Measurements from ENCODE around the gene NDUFS8. TPM values are rescaled to one million over a fixed set of nuclear protein-coding genes. Genes with fewer than 3 reads are reported as not detected.

Gene NDUFS8
- 307 to 381 TPM (median 350 TPM) in 5 replicates for total RNA-seq (2022; extraction: Qiagen RNA extraction; ENCODE audit: low read depth)

DNA sequence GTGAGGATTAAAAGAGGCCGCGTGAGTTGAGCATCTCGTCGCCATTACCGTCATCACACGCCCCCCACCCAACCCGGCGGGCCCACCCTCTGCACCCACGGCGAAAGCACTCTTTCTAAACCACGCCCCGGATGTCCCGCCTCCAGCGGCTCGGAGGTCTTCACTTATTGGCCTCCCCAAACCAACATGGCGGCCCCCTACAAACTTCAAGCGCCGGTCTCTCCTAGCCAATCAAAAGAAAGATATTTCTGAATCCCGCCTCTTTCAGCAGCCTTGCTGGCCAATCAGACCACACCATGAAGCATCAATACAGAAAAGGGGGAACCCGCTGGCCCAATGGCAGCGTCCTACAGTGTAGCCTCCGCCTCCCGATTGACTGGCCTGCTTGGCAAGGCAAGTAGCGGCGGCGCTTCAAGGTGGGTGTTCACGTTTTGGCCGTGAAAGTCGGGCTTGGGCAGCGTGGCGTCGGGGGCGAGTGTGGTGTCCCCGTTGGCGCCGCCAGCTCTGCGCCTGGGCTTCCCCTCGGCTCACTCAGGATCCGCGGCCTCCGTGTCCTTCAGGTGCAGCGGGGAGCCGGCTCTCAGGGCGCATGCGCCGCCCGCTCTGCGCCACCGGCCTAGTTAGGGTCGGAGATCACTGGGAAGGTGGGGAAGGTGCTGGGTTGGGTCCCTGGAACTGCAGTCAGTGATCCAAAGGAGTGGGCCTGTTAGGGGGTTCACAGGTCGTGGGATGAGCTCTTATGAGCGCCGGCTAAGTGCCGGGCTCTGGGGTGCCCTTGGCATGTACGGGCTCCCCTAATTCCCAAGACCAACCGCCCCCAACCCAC, at the start of gene NDUFS8:
NDUFS8 (plus strand) TSS at position 364 of the 826 bp plus-strand sequence. CDS start 1,471 bp downstream, outside the sequence.

DNA sequence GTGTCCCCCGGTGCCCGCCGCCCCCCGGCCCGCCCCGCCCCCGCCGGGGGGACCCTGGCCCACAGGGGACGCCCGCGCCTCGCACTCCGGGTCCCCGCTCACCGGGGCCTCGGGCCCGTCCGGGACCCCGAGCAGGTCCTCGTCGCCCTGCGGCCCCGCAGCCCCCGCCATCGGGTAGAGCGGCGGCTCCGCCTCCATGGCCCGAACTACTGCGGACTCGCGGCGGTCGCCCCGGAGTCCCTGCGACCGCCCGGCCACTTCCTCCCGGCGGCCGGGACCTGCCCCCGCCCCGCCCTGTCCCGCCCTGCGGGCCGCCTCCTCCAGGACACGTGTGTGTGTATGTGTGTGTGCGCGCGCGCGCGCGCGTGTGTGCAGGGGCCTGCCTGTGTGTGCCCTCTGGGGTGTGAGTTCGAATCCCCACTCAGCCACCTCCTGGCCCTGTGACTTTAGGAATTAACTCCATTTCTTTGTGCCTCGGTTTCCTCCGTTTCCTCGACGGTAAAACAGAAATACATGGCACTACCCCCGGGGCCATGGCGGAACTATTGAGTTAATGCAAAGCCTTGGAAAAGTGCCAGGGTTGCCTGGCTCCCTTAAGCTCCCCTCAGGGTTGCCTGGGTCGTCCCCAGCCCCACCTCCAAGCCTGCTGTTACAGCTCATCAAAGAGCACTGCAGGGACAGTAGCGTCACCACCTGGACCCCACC, 26.5 kb upstream of the NDUFS8 start, which contains the start of gene UNC93B1:
UNC93B1 (minus strand) TSS at position 252 of the 705 bp plus-strand sequence; CDS start at position 198, 54 bp downstream.

DNA sequence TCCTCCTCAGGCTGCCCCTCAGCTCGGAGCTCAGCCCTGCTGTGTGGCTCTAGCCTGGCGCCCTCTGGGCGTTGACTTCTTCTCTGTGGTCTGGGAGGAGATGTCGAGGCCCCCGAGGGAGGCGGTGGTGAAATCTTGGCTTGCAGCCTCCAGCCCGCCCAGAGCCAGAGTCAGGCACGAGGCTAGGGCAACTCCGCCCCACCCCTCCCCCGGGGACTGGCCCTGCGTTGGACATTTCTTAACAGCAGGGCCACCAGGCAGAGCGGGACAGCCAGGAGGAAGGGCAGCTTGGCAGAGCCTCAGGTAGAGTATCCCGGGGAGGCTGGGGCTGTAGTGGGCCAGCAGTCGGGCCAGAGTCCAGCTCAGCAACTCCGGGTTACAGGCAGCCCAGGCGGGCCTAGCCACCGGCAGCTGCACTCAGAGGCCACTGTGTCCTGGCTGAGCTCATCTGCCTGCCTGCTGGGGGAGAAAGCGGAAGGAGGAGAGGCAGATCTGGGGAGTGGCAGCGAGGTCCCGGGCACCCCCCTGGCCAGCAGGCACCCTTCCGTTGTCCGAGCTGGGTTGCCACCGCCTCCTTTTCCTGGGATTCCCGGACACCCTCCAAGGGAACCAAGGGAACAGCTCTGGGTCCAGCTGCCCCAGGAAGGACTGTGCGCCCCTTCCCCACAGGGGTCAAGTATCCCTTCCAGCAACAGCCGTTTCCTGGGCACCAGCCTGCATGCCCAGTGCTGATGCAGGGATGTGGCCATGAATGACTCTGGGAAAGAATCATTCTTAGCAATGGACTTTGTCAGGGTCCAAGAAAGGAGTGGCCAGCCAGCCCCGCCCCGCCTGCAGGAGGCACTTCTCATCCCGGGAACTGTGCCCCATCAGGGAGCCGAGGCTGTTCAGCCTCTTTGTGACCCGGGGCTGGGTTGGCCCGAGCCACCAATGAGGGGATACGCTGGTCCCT, 20.1 kb upstream of the NDUFS8 start, which contains the start of gene ALDH3B1:
ALDH3B1 (plus strand) TSS at position 238 of the 952 bp plus-strand sequence. CDS start 4,971 bp downstream, outside the sequence.

DNA sequence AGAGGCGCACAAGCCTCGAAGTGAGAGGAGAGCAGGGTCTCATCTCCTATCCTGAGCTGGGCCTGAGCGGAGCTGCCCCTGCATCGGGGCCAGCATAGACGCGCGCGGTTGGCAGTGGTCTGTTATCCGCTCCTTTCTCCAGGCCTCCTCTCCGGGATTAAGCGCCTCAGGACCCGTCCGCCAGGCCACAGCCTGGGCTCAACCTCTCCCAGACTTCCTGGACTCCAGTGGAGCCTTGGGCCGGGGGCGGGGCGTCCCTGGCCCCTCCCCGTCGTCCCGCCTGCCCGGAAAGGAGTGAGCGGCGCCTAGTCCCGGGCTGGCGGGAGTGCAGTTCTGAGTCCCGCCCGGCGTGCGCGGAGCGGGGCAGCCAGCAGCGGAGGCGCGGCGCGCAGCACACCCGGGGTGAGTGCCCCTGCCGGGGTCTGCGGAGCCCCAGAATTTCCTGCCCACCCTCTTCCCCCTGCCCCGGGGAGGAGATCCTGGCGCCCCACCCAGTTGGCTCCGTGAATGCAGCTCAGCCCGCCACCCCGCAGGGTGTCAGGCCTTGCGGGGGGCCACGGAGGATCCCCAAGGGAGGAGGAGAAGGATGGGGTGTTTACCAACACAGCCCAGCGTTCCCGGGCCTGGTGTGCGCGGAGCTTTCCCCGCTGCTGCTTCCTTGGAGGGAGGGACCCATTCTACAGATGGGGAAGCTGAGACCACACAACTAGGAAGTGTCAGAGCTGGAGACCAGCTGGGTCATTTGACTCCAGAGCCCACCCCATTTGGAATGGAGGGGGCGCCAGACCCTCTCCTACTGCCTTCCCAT, 8.4 kb downstream of the NDUFS8 start, which contains the start of gene TCIRG1:
TCIRG1 (plus strand) TSS at position 308 of the 808 bp plus-strand sequence. CDS start 2,247 bp downstream, outside the sequence.

Other genes with a start within 250 kb of the NDUFS8 start
- gene UNC93B1, start 26.6 kb upstream of the NDUFS8 start, total RNA-seq (2022; extraction: Qiagen RNA extraction; ENCODE audit: low read depth): 55.5 to 79.3 TPM (median 68.3 TPM) in 5 replicates
- 117 to 131 TPM (median 121 TPM) in 5 replicates for gene ALDH3B1, start 20.4 kb upstream of the NDUFS8 start, total RNA-seq (2022; extraction: Qiagen RNA extraction; ENCODE audit: low read depth)
- 77.5 to 174 TPM (median 144 TPM) in 5 replicates for gene TCIRG1, start 8.3 kb downstream of the NDUFS8 start, total RNA-seq (2022; extraction: Qiagen RNA extraction; ENCODE audit: low read depth)
- gene CHKA, start 90.7 kb downstream of the NDUFS8 start, total RNA-seq (2022; extraction: Qiagen RNA extraction; ENCODE audit: low read depth): 25.6 to 29.4 TPM (median 26.3 TPM) in 5 replicates
- 19.7 to 23.7 TPM (median 21.5 TPM) in 5 replicates for gene KMT5B, start 182.6 kb downstream of the NDUFS8 start, total RNA-seq (2022; extraction: Qiagen RNA extraction; ENCODE audit: low read depth)
- 56.9 to 62.4 TPM (median 59.9 TPM) in 5 replicates for gene C11orf24, start 241.3 kb downstream of the NDUFS8 start, total RNA-seq (2022; extraction: Qiagen RNA extraction; ENCODE audit: low read depth)

All from A549 treated with DMSO at 1 μM for 4 hours (cell line).